GM10266 (cell line): ENCODE data around the gene VHLL.

ENCODE experiments used
- DNase-seq: peaks from one replicate; pipeline ENCODE4 v3.0.0; 2012; ENCODE audit errors: extremely low spot score
- TF ChIP-seq, protein P1 (sequence below): IDR thresholded peaks from 2 replicates; pipeline ENCODE4 v1.5.1; 2012; ENCODE audit warnings: mild to moderate bottlenecking, low read depth; ENCODE audit not compliant: control insufficient read depth, insufficient read depth; ENCODE audit errors: missing control alignments

Gene VHLL

DNA sequence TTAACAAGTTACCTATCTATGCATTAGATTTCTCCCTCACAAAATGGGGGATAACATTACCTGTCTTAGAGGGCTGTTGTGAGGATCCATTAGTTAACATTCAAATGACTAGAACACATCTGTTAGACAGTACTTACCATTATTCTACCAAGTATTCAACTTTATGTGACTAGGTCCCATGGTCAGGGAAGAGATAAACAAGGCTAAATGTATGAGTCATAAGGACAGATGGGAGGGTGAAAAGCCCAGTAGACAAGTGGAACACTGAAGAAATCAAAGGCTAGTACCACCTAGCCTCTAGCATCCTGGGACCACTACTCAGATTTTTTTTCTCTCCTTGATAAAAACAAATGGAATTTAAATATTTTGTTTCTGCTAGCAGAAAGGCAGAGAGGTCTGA, 9.0 kb upstream of the VHLL start:
- DNase-seq = no peak

DNA sequence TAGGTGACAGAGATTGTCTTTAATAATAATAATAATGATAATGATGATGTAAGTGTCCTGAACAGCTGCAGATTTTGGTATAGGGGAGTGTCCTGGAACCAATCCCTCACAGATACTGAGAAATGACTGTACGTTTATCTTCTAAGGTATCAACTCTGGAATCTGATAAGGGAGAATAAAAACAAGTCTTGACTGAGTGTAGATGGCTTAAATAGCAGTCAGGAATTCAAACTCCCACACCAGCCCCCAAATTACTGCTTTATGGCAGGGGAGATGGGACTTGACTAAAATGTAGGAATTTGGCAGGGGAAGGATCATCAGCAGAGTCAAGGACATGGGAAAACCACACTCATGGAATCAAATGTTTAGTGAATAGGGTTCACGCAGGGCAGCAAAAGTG, 6.1 kb upstream of the VHLL start:
- TF ChIP-seq, protein P1, sequence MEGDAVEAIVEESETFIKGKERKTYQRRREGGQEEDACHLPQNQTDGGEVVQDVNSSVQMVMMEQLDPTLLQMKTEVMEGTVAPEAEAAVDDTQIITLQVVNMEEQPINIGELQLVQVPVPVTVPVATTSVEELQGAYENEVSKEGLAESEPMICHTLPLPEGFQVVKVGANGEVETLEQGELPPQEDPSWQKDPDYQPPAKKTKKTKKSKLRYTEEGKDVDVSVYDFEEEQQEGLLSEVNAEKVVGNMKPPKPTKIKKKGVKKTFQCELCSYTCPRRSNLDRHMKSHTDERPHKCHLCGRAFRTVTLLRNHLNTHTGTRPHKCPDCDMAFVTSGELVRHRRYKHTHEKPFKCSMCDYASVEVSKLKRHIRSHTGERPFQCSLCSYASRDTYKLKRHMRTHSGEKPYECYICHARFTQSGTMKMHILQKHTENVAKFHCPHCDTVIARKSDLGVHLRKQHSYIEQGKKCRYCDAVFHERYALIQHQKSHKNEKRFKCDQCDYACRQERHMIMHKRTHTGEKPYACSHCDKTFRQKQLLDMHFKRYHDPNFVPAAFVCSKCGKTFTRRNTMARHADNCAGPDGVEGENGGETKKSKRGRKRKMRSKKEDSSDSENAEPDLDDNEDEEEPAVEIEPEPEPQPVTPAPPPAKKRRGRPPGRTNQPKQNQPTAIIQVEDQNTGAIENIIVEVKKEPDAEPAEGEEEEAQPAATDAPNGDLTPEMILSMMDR = no peak
- DNase-seq = no peak

More for the DNA sequence above, 9.0 kb upstream of the VHLL start:
- TF ChIP-seq, protein P1 = no peak

DNA sequence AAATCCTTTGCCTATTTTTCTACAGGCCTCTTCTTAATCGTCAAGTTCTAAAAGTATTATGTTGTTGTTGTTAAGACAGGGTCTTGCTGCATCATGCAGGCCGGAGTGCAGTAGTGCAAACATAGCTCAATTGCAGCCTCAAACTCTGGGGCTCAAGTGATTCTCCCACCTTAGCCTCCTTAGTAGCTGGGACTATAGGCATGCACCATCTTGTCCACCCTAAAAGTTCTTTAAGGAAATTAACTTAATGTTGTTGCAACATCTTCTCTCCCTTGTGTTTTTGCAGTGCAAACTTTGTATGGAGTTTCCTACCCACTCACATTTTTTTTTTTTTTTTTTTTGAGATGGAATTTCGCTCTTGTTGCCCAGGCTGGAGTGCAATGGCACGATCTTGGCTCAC, 4.1 kb upstream of the VHLL start:
- no peak for DNase-seq
- TF ChIP-seq, protein P1 = no peak

DNA sequence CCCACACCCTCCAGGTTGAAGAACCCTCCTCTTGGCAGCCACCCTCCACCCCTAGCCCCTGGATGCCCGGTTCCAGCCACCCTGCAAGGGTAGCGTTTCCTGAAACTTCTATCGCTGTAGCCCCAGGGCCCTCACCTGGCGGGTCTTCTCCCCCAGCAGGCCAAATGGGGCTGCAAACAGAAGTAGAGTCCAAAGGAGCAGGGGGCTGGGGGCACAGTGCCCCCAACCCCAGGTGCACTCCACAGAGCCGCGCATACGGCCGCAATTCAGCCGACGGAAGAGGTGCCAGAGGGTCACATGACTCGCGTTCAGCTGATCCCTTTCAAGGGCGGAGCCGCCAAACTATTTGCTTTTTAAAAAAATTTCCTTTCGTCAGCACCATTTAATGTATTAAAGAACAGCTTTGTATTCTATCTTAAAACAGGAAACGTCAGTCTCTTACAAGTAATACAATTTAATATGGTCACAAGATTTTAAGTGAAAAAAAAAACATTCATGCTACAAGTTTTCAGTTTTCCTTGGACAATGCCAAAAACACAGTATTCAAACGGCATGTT, 3.6 kb downstream of the VHLL start, which contains the start of gene GLMP:
Gene GLMP, minus strand, starts transcription at position 289 of the 557 bp plus-strand sequence. Its CDS starts 34 bp downstream, at position 255.
- TF ChIP-seq, protein P1 = no peak

DNA sequence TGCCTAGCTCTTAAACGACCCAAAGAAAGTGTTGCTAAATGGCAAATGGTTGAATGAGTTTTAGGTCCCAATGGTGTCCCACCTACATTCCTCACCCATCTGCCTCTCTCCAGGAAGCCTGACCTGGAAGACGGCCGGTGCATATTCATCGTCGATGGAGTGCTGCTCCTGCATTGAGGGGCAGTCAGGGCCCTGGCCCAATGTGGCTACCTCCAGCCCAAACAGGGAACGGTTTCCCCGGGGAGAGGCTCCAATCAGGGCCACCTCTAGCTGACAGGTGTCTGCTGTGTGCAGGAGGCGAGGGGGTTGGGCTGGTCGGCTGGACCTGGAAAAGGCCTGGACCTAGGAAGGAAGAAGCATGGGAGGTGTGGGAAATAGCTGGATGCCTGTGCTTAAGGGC, 5.2 kb downstream of the VHLL start:
- TF ChIP-seq, protein P1 = no peak
- DNase-seq = no peak

More for the DNA sequence above, 3.6 kb downstream of the VHLL start, which contains the start of gene GLMP:
- peak; percentile 85 for DNase-seq

DNA sequence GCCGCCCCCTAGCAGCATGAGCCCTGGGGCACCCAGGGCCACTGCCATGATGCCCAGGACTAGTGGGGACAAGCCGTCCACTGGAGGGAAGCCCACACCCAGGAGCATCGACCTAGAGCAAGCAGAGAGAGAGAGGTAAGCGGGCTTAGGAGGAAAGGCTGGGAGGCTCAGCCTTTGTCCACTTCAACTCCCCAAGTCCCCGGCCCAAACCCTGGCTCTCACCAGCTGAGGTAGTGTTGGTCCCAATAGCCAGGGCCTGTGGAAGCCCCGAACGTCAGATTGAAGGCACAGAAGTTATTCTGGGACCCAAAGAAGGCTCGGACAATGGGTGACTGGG, 6.0 kb downstream of the VHLL start:
- TF ChIP-seq, protein P1 = no peak
- no peak for DNase-seq

DNA sequence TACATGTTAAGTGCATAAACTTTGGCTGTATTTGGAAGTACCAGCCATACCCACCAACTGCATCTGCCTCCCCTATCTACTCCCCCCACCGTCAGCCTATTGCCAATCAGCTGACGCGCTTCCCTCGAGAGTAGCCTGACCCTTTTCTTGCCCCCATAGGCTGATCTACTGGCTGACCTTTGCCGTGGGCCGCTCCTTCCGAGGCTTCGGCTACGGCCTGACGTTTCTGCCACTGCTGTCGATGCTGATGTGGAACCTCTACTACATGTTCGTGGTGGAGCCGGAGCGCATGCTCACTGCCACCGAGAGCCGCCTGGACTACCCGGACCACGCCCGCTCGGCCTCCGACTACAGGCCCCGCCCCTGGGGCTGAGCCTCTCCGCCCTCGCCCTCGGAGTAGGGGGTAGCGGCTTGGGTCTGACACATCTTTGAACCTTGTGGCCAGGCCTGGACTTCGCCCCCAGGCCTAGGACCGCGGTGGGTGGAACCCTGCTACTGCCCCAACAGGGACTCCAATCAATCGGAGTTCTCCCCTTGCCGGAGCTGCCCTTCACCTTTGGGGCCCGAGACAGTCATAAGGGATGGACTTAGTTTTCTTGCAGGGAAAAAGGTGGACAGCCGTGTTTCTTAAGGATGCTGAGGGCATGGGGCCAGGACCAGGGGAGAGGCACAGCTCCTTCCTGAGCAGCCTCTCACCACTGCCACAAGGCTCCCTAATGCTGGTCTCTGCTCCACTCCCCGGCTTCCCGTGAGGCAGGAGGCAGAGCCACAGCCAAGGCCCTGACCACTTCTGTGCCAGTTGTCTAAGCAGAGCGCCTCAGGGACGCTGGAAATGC, 7.7 kb downstream of the VHLL start:
- TF ChIP-seq, protein P1 = no peak
- no peak for DNase-seq
